ENCODE measurements around the gene NUP93.

Gene NUP93

DNA sequence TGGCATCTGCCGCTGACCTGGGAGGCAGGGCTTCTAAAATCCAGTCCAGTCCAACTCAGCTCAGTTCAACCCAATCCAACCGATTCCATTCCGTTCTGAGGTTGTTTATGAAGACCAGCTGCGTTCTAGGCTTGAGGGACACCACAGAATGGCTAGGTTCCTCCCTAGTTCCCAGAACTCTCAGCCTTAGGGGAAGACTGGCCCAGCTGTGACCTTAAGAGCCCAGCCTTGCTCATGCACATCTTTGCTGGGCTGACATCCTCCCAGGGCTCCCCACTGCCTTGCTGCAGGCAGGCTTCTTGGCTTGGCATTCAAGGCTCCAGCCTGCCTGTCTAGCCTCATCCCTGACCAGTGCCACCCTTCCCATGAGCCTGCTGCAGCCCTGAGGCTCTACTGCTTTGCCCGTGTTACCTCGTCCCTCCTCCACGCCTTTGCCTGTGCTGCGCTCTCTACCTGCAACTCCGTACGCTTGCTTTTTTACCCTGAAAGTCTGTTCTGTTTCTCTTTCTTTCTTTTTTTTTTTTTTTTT, 143.0 kb downstream of the NUP93 start:
- no peaks in the 10 kb centered on the region for H4K20me1 ChIP-seq (ENCODE audit: insufficient read depth, low read length, poor library complexity, severe bottlenecking)
- no peaks in the 10 kb centered on the region for H3K9me2 ChIP-seq (replicated peaks; ENCODE audit: low read depth, low read length)
- no peaks in the 10 kb centered on the region for H3K9me3 ChIP-seq (ENCODE audit: insufficient read depth, low read depth, low read length)
- H3F3A ChIP-seq (ENCODE audit: low read depth), result no peaks in the 10 kb centered on the region
- no peak for TF ChIP-seq EZH2phosphoT487 (IDR thresholded peaks at IDR 0.05; ENCODE audit: borderline replicate concordance)
- TF ChIP-seq, protein P1, sequence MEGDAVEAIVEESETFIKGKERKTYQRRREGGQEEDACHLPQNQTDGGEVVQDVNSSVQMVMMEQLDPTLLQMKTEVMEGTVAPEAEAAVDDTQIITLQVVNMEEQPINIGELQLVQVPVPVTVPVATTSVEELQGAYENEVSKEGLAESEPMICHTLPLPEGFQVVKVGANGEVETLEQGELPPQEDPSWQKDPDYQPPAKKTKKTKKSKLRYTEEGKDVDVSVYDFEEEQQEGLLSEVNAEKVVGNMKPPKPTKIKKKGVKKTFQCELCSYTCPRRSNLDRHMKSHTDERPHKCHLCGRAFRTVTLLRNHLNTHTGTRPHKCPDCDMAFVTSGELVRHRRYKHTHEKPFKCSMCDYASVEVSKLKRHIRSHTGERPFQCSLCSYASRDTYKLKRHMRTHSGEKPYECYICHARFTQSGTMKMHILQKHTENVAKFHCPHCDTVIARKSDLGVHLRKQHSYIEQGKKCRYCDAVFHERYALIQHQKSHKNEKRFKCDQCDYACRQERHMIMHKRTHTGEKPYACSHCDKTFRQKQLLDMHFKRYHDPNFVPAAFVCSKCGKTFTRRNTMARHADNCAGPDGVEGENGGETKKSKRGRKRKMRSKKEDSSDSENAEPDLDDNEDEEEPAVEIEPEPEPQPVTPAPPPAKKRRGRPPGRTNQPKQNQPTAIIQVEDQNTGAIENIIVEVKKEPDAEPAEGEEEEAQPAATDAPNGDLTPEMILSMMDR (conservative IDR thresholded peaks at IDR 0.05; ENCODE audit: low read length), result no peak
- H3K79me2 ChIP-seq (ENCODE audit: insufficient read depth, low read length), result no peaks in the 10 kb centered on the region
- no peak overlapping the region for H3K9ac ChIP-seq (ENCODE audit: low read depth, low read length, poor library complexity, severe bottlenecking)
- H3K4me2 ChIP-seq (ENCODE audit: low read depth, low read length, poor library complexity, severe bottlenecking), result no peak overlapping the region
- H2AFZ ChIP-seq (ENCODE audit: low read length), result no peak overlapping the region
- H3K4me1 ChIP-seq (ENCODE audit: insufficient read depth, low read length, poor library complexity, severe bottlenecking), result no peaks in the 10 kb centered on the region
- H3K4me3 ChIP-seq (ENCODE audit: low read length, poor library complexity, severe bottlenecking), result no peak overlapping the region
- H3K36me3 ChIP-seq (ENCODE audit: insufficient read depth, low read length), result no peaks in the 10 kb centered on the region
- no peaks in the 10 kb centered on the region for H3K27me3 ChIP-seq (ENCODE audit: insufficient read depth, low read length, poor library complexity, severe bottlenecking)

DNA sequence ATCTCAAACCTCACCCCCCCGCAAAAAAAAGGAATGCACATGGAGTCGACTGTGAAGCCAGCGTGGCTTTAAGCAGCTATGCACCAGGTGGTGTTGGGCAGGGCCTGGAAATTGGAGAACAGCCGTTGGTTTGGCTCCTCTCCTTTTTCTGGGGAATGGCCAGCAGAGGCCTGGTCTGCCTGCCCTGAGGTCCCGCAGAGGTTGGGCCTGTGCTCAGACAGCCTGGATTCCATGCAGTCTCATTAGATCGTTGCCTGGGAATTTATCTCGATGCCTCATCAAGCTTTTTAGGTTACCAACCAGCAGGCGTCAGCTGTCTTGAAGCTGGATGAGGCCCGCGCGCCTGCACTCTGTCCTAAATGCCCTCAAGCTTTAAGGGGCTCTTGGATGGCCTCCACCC, 144.9 kb downstream of the NUP93 start:
- Histone ChIP-seq H3K4me2 (ENCODE audit: low read depth, low read length, poor library complexity, severe bottlenecking) (no peak overlapping the region), H3K9ac (ENCODE audit: low read depth, low read length, poor library complexity, severe bottlenecking) (no peak overlapping the region), H3F3A (ENCODE audit: low read depth) (no peaks in the 10 kb centered on the region), H3K4me3 (ENCODE audit: low read length, poor library complexity, severe bottlenecking) (no peak overlapping the region), H3K4me1 (ENCODE audit: insufficient read depth, low read length, poor library complexity, severe bottlenecking) (no peaks in the 10 kb centered on the region), H3K36me3 (ENCODE audit: insufficient read depth, low read length) (no peaks in the 10 kb centered on the region), H3K27me3 (ENCODE audit: insufficient read depth, low read length, poor library complexity, severe bottlenecking) (no peaks in the 10 kb centered on the region), H4K20me1 (ENCODE audit: insufficient read depth, low read length, poor library complexity, severe bottlenecking) (no peaks in the 10 kb centered on the region), H3K9me2 (replicated peaks; ENCODE audit: low read depth, low read length) (no peaks in the 10 kb centered on the region), H2AFZ (ENCODE audit: low read length) (no peak overlapping the region), H3K79me2 (ENCODE audit: insufficient read depth, low read length) (no peaks in the 10 kb centered on the region), H3K9me3 (ENCODE audit: insufficient read depth, low read depth, low read length) (no peaks in the 10 kb centered on the region)
- TF ChIP-seq, protein P1 (conservative IDR thresholded peaks at IDR 0.05; ENCODE audit: low read length), result no peak
- no peak for TF ChIP-seq EZH2phosphoT487 (IDR thresholded peaks at IDR 0.05; ENCODE audit: borderline replicate concordance)

DNA sequence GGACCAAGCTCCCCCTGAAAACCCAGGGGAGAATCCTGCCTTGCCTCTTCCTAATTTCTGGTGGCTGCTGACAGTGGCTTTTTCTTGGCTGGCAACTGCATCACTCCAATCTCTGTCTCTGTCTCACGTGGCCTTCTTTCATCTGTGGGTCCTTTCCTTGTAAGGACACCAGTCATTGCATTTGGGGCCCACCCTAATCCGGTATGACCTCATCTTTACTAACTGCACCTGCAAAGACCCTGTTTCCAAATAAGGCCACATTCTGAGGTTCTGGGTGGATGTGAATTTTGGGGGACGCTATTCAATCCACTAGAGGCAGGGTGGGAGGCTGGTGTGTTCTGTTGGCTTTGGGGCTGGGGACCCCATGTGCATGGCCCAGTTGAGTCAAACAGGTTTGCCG, 146.1 kb downstream of the NUP93 start:
- no peaks in the 10 kb centered on the region for H3K9me3 ChIP-seq (ENCODE audit: insufficient read depth, low read depth, low read length)
- TF ChIP-seq EZH2phosphoT487 (IDR thresholded peaks at IDR 0.05; ENCODE audit: borderline replicate concordance), result no peak
- TF ChIP-seq, protein P1 (conservative IDR thresholded peaks at IDR 0.05; ENCODE audit: low read length), result no peak
- H3F3A ChIP-seq (ENCODE audit: low read depth), result no peaks in the 10 kb centered on the region
- H3K9me2 ChIP-seq (replicated peaks; ENCODE audit: low read depth, low read length), result no peaks in the 10 kb centered on the region
- no peak overlapping the region for H3K9ac ChIP-seq (ENCODE audit: low read depth, low read length, poor library complexity, severe bottlenecking)
- no peak overlapping the region for H2AFZ ChIP-seq (ENCODE audit: low read length)
- H3K36me3 ChIP-seq (ENCODE audit: insufficient read depth, low read length), result no peaks in the 10 kb centered on the region
- H4K20me1 ChIP-seq (ENCODE audit: insufficient read depth, low read length, poor library complexity, severe bottlenecking), result no peaks in the 10 kb centered on the region
- H3K4me1 ChIP-seq (ENCODE audit: insufficient read depth, low read length, poor library complexity, severe bottlenecking), result no peaks in the 10 kb centered on the region
- no peaks in the 10 kb centered on the region for H3K79me2 ChIP-seq (ENCODE audit: insufficient read depth, low read length)
- no peaks in the 10 kb centered on the region for H3K27me3 ChIP-seq (ENCODE audit: insufficient read depth, low read length, poor library complexity, severe bottlenecking)
- H3K4me3 ChIP-seq (ENCODE audit: low read length, poor library complexity, severe bottlenecking), result no peak overlapping the region
- no peak overlapping the region for H3K4me2 ChIP-seq (ENCODE audit: low read depth, low read length, poor library complexity, severe bottlenecking)

All from Loucy (cell line).